GM06990 (cell line): ENCODE measurements around the gene SLC17A5.

Experiments
- DNase-seq: peaks from one replicate; pipeline ENCODE4 v3.0.0-alpha.2; 2011; ENCODE audit not compliant: insufficient read length; ENCODE audit errors: extremely low read depth
- H3K27me3 ChIP-seq: replicated peaks from 2 replicates; pipeline ENCODE4 v1.6.0; 2011; ENCODE audit warnings: low read length; ENCODE audit not compliant: control insufficient read depth, insufficient read depth
- H3K36me3 ChIP-seq: 2 replicates; pipeline ENCODE4 v1.5.1; 2011; ENCODE audit warnings: low read length; ENCODE audit not compliant: control insufficient read depth, insufficient read depth
- H3K4me3 ChIP-seq: replicated peaks from 2 replicates; pipeline ENCODE4 v1.5.1; 2011; ENCODE audit warnings: low read depth, mild to moderate bottlenecking, control low read depth, low read length
- TF ChIP-seq, protein P1 (sequence below): IDR thresholded peaks from 2 replicates; pipeline ENCODE4 v1.5.1; 2011; ENCODE audit warnings: low read length, control low read depth, mild to moderate bottlenecking, inconsistent platforms; ENCODE audit not compliant: insufficient read depth, poor library complexity, severe bottlenecking

Gene SLC17A5

DNA sequence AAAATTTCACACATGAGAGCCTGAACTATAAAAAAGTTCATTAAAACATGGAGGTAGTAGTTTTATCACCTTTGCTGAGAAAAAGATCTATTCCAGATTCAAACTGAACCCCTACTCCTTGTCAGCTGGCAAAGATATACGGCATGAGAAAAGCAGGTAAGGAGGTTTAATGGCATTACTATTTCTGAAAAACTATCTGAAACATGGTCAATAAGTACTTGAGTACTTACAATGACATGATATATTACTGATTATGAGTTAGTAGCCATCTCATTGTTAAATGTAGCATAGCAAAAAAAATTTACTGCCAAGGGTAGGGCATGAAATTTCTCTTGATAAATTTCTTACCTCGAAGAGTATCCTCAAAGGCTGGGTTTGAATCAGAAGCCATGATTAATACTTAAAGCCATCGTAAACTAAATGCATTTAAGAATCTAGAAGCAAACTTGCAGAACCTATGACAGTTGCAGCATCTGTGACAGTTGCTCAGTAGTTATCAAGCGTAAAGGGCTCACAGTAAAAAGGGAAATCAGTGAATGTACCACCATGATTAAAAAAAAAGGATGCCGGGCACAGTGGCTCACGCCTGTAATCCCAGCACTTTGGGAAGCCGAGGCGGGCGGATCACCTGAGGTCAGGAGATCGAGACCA, 8.7 kb downstream of the SLC17A5 start:
- H3K27me3 ChIP-seq: no peaks in the 10 kb centered on the region
- H3K4me3 ChIP-seq: peak overlapping the region; percentile 40
- peak; percentile 15 for DNase-seq
- H3K36me3 ChIP-seq: no peaks in the 10 kb centered on the region; the same call in 1 of the 2 replicates
- TF ChIP-seq, protein P1, sequence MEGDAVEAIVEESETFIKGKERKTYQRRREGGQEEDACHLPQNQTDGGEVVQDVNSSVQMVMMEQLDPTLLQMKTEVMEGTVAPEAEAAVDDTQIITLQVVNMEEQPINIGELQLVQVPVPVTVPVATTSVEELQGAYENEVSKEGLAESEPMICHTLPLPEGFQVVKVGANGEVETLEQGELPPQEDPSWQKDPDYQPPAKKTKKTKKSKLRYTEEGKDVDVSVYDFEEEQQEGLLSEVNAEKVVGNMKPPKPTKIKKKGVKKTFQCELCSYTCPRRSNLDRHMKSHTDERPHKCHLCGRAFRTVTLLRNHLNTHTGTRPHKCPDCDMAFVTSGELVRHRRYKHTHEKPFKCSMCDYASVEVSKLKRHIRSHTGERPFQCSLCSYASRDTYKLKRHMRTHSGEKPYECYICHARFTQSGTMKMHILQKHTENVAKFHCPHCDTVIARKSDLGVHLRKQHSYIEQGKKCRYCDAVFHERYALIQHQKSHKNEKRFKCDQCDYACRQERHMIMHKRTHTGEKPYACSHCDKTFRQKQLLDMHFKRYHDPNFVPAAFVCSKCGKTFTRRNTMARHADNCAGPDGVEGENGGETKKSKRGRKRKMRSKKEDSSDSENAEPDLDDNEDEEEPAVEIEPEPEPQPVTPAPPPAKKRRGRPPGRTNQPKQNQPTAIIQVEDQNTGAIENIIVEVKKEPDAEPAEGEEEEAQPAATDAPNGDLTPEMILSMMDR: no peak

DNA sequence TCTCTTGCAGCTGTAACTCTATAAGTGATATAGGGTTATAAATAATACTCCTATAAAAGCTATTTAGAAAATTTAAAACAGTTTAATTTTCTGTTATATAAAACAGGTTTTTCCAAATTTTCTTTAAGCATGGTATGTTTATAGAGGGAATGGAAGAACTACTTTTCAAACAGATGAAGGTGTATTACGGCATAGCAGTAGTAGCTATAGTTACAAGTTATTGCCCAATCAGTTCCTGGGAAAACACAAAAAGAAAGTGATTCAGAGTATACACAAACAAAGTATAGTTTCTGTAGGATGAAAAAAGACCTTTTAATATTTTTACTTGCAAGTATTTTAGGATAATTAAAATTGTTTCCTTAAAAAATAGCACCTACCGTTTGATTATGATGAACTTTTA, 9.8 kb downstream of the SLC17A5 start:
- no peak for DNase-seq
- TF ChIP-seq, protein P1: no peak
- Histone ChIP-seq H3K27me3 (no peaks in the 10 kb centered on the region), H3K36me3 (no peaks in the 10 kb centered on the region; the same call in 1 of the 2 replicates), H3K4me3 (no peak overlapping the region)

DNA sequence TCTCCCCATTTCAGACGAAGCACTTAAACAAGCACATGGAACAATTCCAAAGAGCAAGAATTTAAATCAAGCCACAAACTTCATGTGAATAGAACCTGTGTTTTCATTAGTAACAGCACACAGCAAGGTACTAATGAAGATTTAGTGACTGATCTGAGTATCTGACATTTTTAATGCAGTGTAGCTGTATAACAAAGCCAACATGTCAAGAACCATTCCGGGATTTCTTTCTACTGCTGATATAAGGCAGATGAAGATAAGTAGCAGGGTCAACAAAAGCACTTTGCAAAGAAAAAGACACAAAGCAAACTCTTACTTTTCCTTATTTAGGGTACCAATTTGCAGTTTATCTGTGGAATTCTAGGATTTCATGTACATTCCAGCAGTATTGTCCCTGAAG, 11.3 kb downstream of the SLC17A5 start:
- no peak for DNase-seq
- H3K36me3 ChIP-seq: no peaks in the 10 kb centered on the region
- H3K4me3 ChIP-seq: no peak overlapping the region
- TF ChIP-seq, protein P1: no peak
- H3K27me3 ChIP-seq: no peaks in the 10 kb centered on the region

DNA sequence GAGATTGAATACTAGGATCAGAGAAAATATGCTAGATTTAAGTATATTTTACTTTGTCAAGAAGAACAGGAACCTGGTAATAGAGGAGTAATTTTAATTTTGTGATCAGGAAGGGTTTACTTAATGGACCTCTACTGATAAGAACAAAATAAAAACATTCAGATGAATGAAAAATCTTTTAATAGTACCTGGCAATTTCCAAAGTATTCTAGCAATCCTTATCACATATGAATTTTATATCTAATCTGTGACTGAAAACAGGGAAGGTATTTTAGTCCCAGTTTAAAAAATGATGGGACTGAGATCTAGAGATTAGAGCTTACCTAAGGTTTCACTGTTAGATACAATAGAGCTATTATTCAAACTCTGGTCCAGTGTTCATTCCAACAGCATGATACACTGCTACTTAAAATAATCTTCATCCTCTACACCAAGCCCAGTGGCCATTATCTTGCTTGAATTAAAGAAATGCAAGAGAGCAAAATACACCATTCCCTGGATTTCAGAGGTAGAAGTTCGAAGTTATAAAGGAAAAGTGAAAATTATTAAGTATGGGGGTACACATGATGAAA, 13.5 kb downstream of the SLC17A5 start:
- Histone ChIP-seq H3K4me3 (no peak overlapping the region), H3K27me3 (no peaks in the 10 kb centered on the region), H3K36me3 (no peaks in the 10 kb centered on the region)
- TF ChIP-seq, protein P1: no peak
- DNase-seq: no peak

DNA sequence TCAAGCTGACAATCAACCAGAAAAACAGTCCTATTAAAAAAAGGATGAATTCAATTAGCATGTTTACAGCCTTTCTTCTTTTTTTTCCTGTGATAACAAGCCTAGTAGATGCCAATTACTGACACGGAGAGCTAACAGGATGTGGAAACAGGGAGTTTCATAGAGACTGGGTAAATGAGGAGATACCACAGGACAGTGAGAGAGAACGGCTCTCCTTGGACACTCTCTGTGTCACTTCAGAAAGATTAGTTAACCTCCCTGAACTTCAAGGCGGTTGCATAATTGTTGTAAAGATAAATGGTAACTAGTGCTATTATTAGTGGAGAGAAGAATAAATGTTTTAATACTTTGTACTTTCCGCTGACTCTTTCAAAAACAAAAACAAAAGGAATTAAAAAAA, 14.8 kb downstream of the SLC17A5 start:
- TF ChIP-seq, protein P1: no peak
- Histone ChIP-seq H3K27me3 (no peaks in the 10 kb centered on the region), H3K36me3 (no peaks in the 10 kb centered on the region), H3K4me3 (no peak overlapping the region)
- DNase-seq: no peak
